C4-2B (cell line): Measurements from ENCODE around the gene STX18.

ENCODE experiments used
- CTCF ChIP-seq: fragments of 450-650 bp; conservative IDR thresholded peaks from 2 replicates; pipeline ENCODE4 v1.5.1; 2017; ENCODE audit warnings: mild to moderate bottlenecking
- ZFX ChIP-seq: fragments of 450-650 bp; IDR thresholded peaks from 2 replicates; pipeline ENCODE4 v1.6.1; 2017

GRCh38 chr4:4521136-4521535 lies 20.7 kb downstream of the STX18 start:
- TF ChIP-seq ZFX (no peak), CTCF (no peak)
